ENCODE results near the gene DEFB128. TPM values are rescaled to one million over a fixed set of nuclear protein-coding genes. Genes with fewer than 3 reads are reported as not detected.
A peak's percentile ranks its signal among the peaks of the same experiment; 100 is the strongest.

DEFB128 gene
- total RNA-seq, 3 donors from 2014 or later: not detected

DNA sequence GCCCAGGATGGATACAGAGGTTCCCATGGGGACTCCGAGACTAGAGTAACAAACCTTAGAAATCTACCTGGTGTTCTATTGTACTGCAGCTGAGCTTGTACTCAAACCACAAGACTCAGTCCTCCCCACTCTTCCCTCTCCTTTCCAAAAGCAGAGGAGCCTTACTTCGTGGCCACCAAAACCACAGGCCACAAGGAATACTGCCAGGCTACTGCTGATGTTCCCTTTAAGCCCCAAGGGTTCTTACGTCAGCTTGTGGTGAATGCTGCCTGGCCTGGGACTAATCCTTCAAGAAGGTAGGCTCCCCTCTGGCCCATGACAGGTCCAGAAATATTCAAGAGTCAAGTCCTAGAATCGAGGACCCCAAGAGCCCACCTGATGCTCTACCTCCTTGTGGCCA, 10.5 kb upstream of the DEFB128 start:
- H3K27ac ChIP-seq: no peak overlapping the region
- H3K27me3 ChIP-seq: no peaks in the 10 kb centered on the region
- intact Hi-C loops (cut with DNase I; ENCODE audit: low total_unique reads): no loop called here
- no peaks in the 10 kb centered on the region for H3K9me3 ChIP-seq
- no peaks in the 10 kb centered on the region for H3K4me1 ChIP-seq
- no peak for TF ChIP-seq POLR2AphosphoS5 (IDR thresholded peaks at IDR 0.05)
- TF ChIP-seq POLR2A (IDR thresholded peaks at IDR 0.05): no peak
- TF ChIP-seq, protein P1, sequence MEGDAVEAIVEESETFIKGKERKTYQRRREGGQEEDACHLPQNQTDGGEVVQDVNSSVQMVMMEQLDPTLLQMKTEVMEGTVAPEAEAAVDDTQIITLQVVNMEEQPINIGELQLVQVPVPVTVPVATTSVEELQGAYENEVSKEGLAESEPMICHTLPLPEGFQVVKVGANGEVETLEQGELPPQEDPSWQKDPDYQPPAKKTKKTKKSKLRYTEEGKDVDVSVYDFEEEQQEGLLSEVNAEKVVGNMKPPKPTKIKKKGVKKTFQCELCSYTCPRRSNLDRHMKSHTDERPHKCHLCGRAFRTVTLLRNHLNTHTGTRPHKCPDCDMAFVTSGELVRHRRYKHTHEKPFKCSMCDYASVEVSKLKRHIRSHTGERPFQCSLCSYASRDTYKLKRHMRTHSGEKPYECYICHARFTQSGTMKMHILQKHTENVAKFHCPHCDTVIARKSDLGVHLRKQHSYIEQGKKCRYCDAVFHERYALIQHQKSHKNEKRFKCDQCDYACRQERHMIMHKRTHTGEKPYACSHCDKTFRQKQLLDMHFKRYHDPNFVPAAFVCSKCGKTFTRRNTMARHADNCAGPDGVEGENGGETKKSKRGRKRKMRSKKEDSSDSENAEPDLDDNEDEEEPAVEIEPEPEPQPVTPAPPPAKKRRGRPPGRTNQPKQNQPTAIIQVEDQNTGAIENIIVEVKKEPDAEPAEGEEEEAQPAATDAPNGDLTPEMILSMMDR (IDR thresholded peaks at IDR 0.05): no peak
- H3K4me3 ChIP-seq: no peak overlapping the region
- H3K36me3 ChIP-seq: no peaks in the 10 kb centered on the region
- peak in 1 of 2 donors; percentile 18 for DNase-seq (ENCODE audit: low spot score in 2 of 2)

GRCh38 chr20:198225-198624, 8.7 kb upstream of the DEFB128 start:
- no peak for DNase-seq (ENCODE audit: low spot score in 2 of 2)
- no peak overlapping the region for H3K4me3 ChIP-seq

GRCh38 chr20:187733-188132, 1.8 kb downstream of the DEFB128 start:
- H3K36me3 ChIP-seq: no peaks in the 10 kb centered on the region
- peaks cover 0 to 4% of the 10 kb centered on the region in 2 donors for H3K27me3 ChIP-seq
- H3K4me3 ChIP-seq: no peak overlapping the region
- intact Hi-C loops (cut with DNase I; ENCODE audit: low total_unique reads): no loop called here
- no peak overlapping the region for H3K27ac ChIP-seq
- H3K4me1 ChIP-seq: no peaks in the 10 kb centered on the region
- peaks cover 0 to 11% of the 10 kb centered on the region in 2 donors for H3K9me3 ChIP-seq
- DNase-seq (ENCODE audit: low spot score in 2 of 2): no peak
- TF ChIP-seq, protein P1 (IDR thresholded peaks at IDR 0.05): no peak
- no peak for TF ChIP-seq POLR2AphosphoS5 (IDR thresholded peaks at IDR 0.05)
- no peak for TF ChIP-seq POLR2A (IDR thresholded peaks at IDR 0.05)

More at GRCh38 chr20:198225-198624, 8.7 kb upstream of the DEFB128 start:
- TF ChIP-seq POLR2A (IDR thresholded peaks at IDR 0.05) (no peak), POLR2AphosphoS5 (IDR thresholded peaks at IDR 0.05) (no peak)
- TF ChIP-seq, protein P1 (IDR thresholded peaks at IDR 0.05): no peak
- peaks cover 0 to 5% of the 10 kb centered on the region in 2 donors for H3K27me3 ChIP-seq
- no peaks in the 10 kb centered on the region for H3K36me3 ChIP-seq
- intact Hi-C loops (cut with DNase I; ENCODE audit: low total_unique reads): no loop called here
- H3K27ac ChIP-seq: no peak overlapping the region
- no peaks in the 10 kb centered on the region for H3K4me1 ChIP-seq
- no peaks in the 10 kb centered on the region for H3K9me3 ChIP-seq

GRCh38 chr20:184288-184687, 5.2 kb downstream of the DEFB128 start:
- Histone ChIP-seq H3K9me3 (no peaks in the 10 kb centered on the region), H3K4me1 (no peaks in the 10 kb centered on the region), H3K36me3 (no peaks in the 10 kb centered on the region), H3K4me3 (no peak overlapping the region), H3K27ac (no peak overlapping the region), H3K27me3 (peaks cover 0 to 15% of the 10 kb centered on the region in 2 donors)
- TF ChIP-seq POLR2A (IDR thresholded peaks at IDR 0.05) (no peak), POLR2AphosphoS5 (IDR thresholded peaks at IDR 0.05) (no peak)
- no peak for DNase-seq (ENCODE audit: low spot score in 2 of 2)
- intact Hi-C loops (cut with DNase I; ENCODE audit: low total_unique reads): no loop called here

- Histone ChIP-seq H3K27ac (no peak overlapping the region), H3K36me3 (no peaks in the 10 kb centered on the region), H3K4me3 (no peak overlapping the region), H3K27me3 (no peaks in the 10 kb centered on the region), H3K9me3 (no peaks in the 10 kb centered on the region), H3K4me1 (no peaks in the 10 kb centered on the region)
- no peak for DNase-seq (ENCODE audit: low spot score in 2 of 2)
- TF ChIP-seq POLR2A (IDR thresholded peaks at IDR 0.05): no peak
- TF ChIP-seq POLR2AphosphoS5 (IDR thresholded peaks at IDR 0.05): no peak
- TF ChIP-seq, protein P1 (IDR thresholded peaks at IDR 0.05): no peak
- intact Hi-C loops (cut with DNase I; ENCODE audit: low total_unique reads): no loop called here
These were observed 20.6 kb downstream of the DEFB128 start for GRCh38 chr20:168876-169275.

- intact Hi-C loops (cut with DNase I; ENCODE audit: low total_unique reads): no loop called here
- no peak overlapping the region for H3K27ac ChIP-seq
- DNase-seq (ENCODE audit: low spot score in 2 of 2): no peak
- no peaks in the 10 kb centered on the region for H3K4me1 ChIP-seq
- no peak for TF ChIP-seq POLR2A (IDR thresholded peaks at IDR 0.05)
- TF ChIP-seq POLR2AphosphoS5 (IDR thresholded peaks at IDR 0.05): no peak
- TF ChIP-seq, protein P1 (IDR thresholded peaks at IDR 0.05): no peak
- H3K4me3 ChIP-seq: no peak overlapping the region
- no peaks in the 10 kb centered on the region for H3K9me3 ChIP-seq
- H3K27me3 ChIP-seq: no peaks in the 10 kb centered on the region
- H3K36me3 ChIP-seq: no peaks in the 10 kb centered on the region
These were observed 24.9 kb downstream of the DEFB128 start for GRCh38 chr20:164618-165017.
